ENCODE data around the gene DGUOK.

DNA sequence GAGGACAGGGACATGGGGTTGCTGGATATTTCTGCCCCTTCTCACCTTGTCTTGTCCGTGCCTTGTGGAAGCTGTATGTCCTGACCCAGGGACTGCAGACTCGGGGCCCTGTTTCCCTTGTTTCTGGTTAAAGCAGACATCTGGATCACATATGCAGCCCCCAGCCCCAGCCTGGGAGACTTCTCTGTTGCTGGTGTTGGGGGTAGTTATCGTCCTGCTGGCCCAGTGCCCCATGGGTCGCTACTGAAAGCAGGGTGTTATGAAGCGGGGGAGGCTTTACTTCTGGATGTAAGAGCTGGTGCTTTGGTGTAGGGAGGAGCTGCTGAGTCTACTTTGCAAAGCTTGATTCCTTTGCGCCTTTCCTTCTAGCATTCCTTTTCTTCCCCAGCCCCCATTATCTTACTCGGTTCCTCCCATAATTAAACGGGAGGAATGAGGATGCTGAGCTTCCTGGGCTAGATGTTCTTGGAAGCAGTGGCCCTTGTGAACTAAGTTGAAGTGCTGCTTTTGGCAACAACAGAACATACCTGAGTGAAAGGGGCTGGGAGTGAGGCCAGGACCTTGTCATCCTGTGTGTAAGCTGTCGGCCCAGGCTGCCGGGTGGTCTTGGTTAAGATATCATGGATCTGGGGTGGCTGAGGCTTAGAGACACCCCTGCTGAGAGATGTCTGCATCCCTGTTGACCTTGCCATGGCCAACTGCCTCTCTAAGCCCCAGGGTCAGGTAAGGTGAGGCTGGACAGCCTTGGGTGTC, 61.4 kb downstream of the DGUOK start:
- TF ChIP-seq, protein P1, sequence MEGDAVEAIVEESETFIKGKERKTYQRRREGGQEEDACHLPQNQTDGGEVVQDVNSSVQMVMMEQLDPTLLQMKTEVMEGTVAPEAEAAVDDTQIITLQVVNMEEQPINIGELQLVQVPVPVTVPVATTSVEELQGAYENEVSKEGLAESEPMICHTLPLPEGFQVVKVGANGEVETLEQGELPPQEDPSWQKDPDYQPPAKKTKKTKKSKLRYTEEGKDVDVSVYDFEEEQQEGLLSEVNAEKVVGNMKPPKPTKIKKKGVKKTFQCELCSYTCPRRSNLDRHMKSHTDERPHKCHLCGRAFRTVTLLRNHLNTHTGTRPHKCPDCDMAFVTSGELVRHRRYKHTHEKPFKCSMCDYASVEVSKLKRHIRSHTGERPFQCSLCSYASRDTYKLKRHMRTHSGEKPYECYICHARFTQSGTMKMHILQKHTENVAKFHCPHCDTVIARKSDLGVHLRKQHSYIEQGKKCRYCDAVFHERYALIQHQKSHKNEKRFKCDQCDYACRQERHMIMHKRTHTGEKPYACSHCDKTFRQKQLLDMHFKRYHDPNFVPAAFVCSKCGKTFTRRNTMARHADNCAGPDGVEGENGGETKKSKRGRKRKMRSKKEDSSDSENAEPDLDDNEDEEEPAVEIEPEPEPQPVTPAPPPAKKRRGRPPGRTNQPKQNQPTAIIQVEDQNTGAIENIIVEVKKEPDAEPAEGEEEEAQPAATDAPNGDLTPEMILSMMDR (IDR thresholded peaks at IDR 0.05), result no peak
- TF ChIP-seq POLR2A (IDR thresholded peaks at IDR 0.05) (no peak), POLR2AphosphoS5 (IDR thresholded peaks at IDR 0.05) (no peak)

All from prostate gland (tissue), 2 donors.